Omental fat pad (tissue), 4 donors: Measurements from ENCODE around the gene SYNGR2. TPM values are rescaled to one million over a fixed set of nuclear protein-coding genes. Genes with fewer than 3 reads are reported as not detected.

Experiments used
- ATAC-seq: fragments of 150-250 bp; one replicate; pipeline ENCODE4 v1.9.1; 2016; ENCODE audit warnings: mild to moderate bottlenecking, moderate library complexity; ENCODE audit not compliant: low FRiP score
- DNase-seq: peaks from one replicate; pipeline ENCODE4 v3.0.0-alpha.2; 2019; ENCODE audit warnings: low spot score
- CTCF ChIP-seq, 3 donors: fragments of 450-650 bp; IDR thresholded peaks; one replicate each; pipeline ENCODE4 v1.5.1; 2016 to 2017; ENCODE audit warnings: antibody characterized with exemption in 3 of 3, mild to moderate bottlenecking in 3 of 3, moderate library complexity in 2 of 3
- total RNA-seq, 4 donors: library from RNA; depleted of rRNA; stranded (reverse); fragments of >200 nt; gene quantifications; one replicate each; pipeline ENCODE4 v1.1.0, GENCODE V29; 2016

The SYNGR2 gene
- total RNA-seq, 4 donors from 2014 or later = 24.3 to 80.6 (median 52.4) TPM

- no peak for ATAC-seq
- DNase-seq = no peak
- no peak for TF ChIP-seq CTCF (IDR thresholded peaks at IDR 0.05)
Observed at GRCh38 chr17:78197147-78197832, 28.9 kb downstream of the SYNGR2 start.

- TF ChIP-seq CTCF (IDR thresholded peaks at IDR 0.05) = no peak
- DNase-seq (no peak), ATAC-seq (no peak)
Observed at GRCh38 chr17:78200451-78200850, 32.1 kb downstream of the SYNGR2 start.

- ATAC-seq = no peak
- TF ChIP-seq CTCF (IDR thresholded peaks at IDR 0.05) = no peak
- no peak for DNase-seq
Observed at GRCh38 chr17:78202666-78203065, 34.3 kb downstream of the SYNGR2 start.

- DNase-seq (no peak), ATAC-seq (no peak)
- TF ChIP-seq CTCF (IDR thresholded peaks at IDR 0.05) = no peak
Observed at GRCh38 chr17:78204387-78205123, 36.2 kb downstream of the SYNGR2 start.

GRCh38 chr17:78205124-78205775 is 36.9 kb downstream of the SYNGR2 start:
- DNase-seq (no peak), ATAC-seq (no peak)
- TF ChIP-seq CTCF (IDR thresholded peaks at IDR 0.05) = no peak

GRCh38 chr17:78206298-78206697 is 37.9 kb downstream of the SYNGR2 start:
- DNase-seq = no peak
- TF ChIP-seq CTCF (IDR thresholded peaks at IDR 0.05) = no peak
- no peak for ATAC-seq
